Measurements from ENCODE around the gene RABL6.

GRCh38 chr9:136880651-136881050 lies 72.9 kb downstream of the RABL6 start:
- TF ChIP-seq CTCF (IDR thresholded peaks at IDR 0.05) = no peak
- no peak for TF ChIP-seq POLR2A (IDR thresholded peaks at IDR 0.05)

Data from esophagus squamous epithelium (tissue), 4 donors.